B cell (primary cell): ENCODE results near the gene LRSAM1. TPM values are rescaled to one million over a fixed set of nuclear protein-coding genes. Genes with fewer than 3 reads are reported as not detected.

ENCODE experiments used
- ATAC-seq: fragments of 200-7000 bp; cut with Tn5 transposase; one replicate; pipeline ENCODE4 v1.10.0; 2021; ENCODE audit warnings: low read depth, mild to moderate bottlenecking, moderate number of reproducible peaks, moderate library complexity
- CTCF ChIA-PET: fragments of 350-600 bp; sonication (Branson Sonifier 250); formaldehyde crosslinking; loops from one replicate; lab custom pipeline; 2021; ENCODE audit warnings: antibody characterized with exemption, inconsistent platforms; lab: Charles Lee
- POLR2A ChIA-PET: fragments of 350-600 bp; sonication (Branson Sonifier 250); formaldehyde crosslinking; loops from one replicate; lab custom pipeline; 2021; ENCODE audit warnings: antibody characterized with exemption; lab: Charles Lee
- DNase-seq: peaks from one replicate; pipeline ENCODE4 v3.0.0; 2013
- H2AFZ ChIP-seq: 2 replicates; pipeline ENCODE4 v1.6.1; 2012; ENCODE audit warnings: mild to moderate bottlenecking, low read depth, low read length; ENCODE audit not compliant: insufficient read depth, poor library complexity, severe bottlenecking
- H3K27ac ChIP-seq, 2 donors: 1 replicate in 1 of 2; 2 replicates in 1 of 2; pipeline ENCODE4 v1.5.1; 2012 to 2013; ENCODE audit warnings: low read length in 2 of 2, mild to moderate bottlenecking in 2 of 2, moderate library complexity in 1 of 2
- H3K27me3 ChIP-seq, 4 experiments: fragments of 200-600 bp in 1 of 4; sonication (generic) in 1 of 4; replicated peaks in 1 of 4; 1 replicate in 2 of 4; 2 replicates in 2 of 4; pipeline versions ENCODE4 v1.6.1 to v1.7.0; 2013 to 2016; ENCODE audit warnings: low read length in 3 of 4, mild to moderate bottlenecking in 2 of 4, mixed read lengths in 1 of 4, moderate library complexity in 1 of 4; ENCODE audit not compliant: insufficient read depth in 4 of 4, control insufficient read depth in 3 of 4; ENCODE audit errors: control extremely low read depth in 1 of 4
- H3K36me3 ChIP-seq, 2 experiments: replicated peaks in 1 of 2; 1 replicate in 1 of 2; 2 replicates in 1 of 2; pipeline versions ENCODE4 v1.6.1 to v1.7.1; 2013; ENCODE audit warnings: low read length in 1 of 2; ENCODE audit not compliant: insufficient read depth in 2 of 2, control insufficient read depth in 1 of 2; ENCODE audit errors: control extremely low read depth in 1 of 2, extremely low read depth in 1 of 2
- H3K4me1 ChIP-seq, 2 donors: fragments of 200-600 bp in 1 of 2; sonication (generic) in 1 of 2; 1 replicate in 1 of 2; 2 replicates in 1 of 2; pipeline versions ENCODE4 v1.5.1 to v1.6.1; 2013 to 2017; ENCODE audit warnings: low read length in 2 of 2; ENCODE audit not compliant: control insufficient read depth in 2 of 2, insufficient read depth in 2 of 2
- H3K4me2 ChIP-seq: replicated peaks from 2 replicates; pipeline ENCODE3; 2012; ENCODE audit warnings: mild to moderate bottlenecking, low read depth, low read length; ENCODE audit not compliant: poor library complexity, severe bottlenecking
- H3K4me3 ChIP-seq, 5 experiments: fragments of 200-600 bp in 1 of 5; sonication (generic) in 1 of 5; 1 replicate in 3 of 5; 2 replicates in 2 of 5; pipeline versions ENCODE4 v1.5.1 to v1.7.0; 2011 to 2016; ENCODE audit warnings: low read length in 4 of 5, mild to moderate bottlenecking in 4 of 5, low read depth in 2 of 5, control low read depth in 1 of 5, moderate library complexity in 1 of 5; ENCODE audit not compliant: insufficient read depth in 1 of 5; ENCODE audit errors: control extremely low read depth in 1 of 5, extremely low read depth in 1 of 5
- H3K79me2 ChIP-seq: fragments of 200-600 bp; sonication (generic); one replicate; pipeline ENCODE4 v1.6.0; 2016; ENCODE audit warnings: low read length; ENCODE audit not compliant: control insufficient read depth, insufficient read depth
- H3K9ac ChIP-seq: fragments of 200-600 bp; sonication (generic); 2 replicates; pipeline ENCODE4 v1.6.1; 2017; ENCODE audit warnings: mild to moderate bottlenecking, low read length, moderate library complexity
- H3K9me3 ChIP-seq, 3 donors: one replicate each; pipeline versions ENCODE4 v1.6.1 to v1.7.1; 2013; ENCODE audit warnings: low read length in 2 of 3; ENCODE audit not compliant: control insufficient read depth in 2 of 3, insufficient read depth in 1 of 3; ENCODE audit errors: control extremely low read depth in 1 of 3
- H4K20me1 ChIP-seq: 2 replicates; pipeline ENCODE4 v1.6.0; 2012; ENCODE audit warnings: mild to moderate bottlenecking, low read length; ENCODE audit not compliant: insufficient read depth, control insufficient read depth, poor library complexity, severe bottlenecking
- H3K27ac Mint-ChIP-seq: one replicate; pipeline ENCODE4 v1.8.0; 2021; ENCODE audit warnings: mixed read lengths
- H3K27me3 Mint-ChIP-seq: one replicate; pipeline ENCODE4 v1.8.0; 2021; ENCODE audit warnings: mixed read lengths
- H3K4me1 Mint-ChIP-seq: one replicate; pipeline ENCODE4 v1.8.0; 2021; ENCODE audit warnings: mixed read lengths
- H3K4me3 Mint-ChIP-seq: one replicate; pipeline ENCODE4 v1.8.0; 2021; ENCODE audit warnings: mixed read lengths
- H3K9me3 Mint-ChIP-seq: one replicate; pipeline ENCODE4 v1.8.0; 2022; ENCODE audit warnings: mixed read lengths; ENCODE audit not compliant: insufficient read depth
- EZH2 ChIP-seq: IDR thresholded peaks from 2 replicates; pipeline ENCODE4 v1.6.1; 2012; ENCODE audit warnings: borderline replicate concordance, low read depth, mild to moderate bottlenecking, moderate library complexity, low read length; ENCODE audit not compliant: insufficient read depth, poor library complexity, severe bottlenecking
- WGBS: methylation state at CpG from one replicate; pipeline ENCODE4 v1.1.5; 2013; ENCODE audit warnings: missing lambda C conversion rate; ENCODE audit not compliant: insufficient coverage; 5-methylcytosine and 5-hydroxymethylcytosine counted together
- intact Hi-C: fragments of 100-400 bp; cut with micrococcal nuclease; formaldehyde crosslinking; loops from one replicate; pipeline ENCODE4 v1.10.0; 2022
- polyA plus RNA-seq: library from polyadenylated mRNA; depleted of rRNA; stranded (reverse); fragments of >200 nt; gene quantifications from 2 replicates; pipeline ENCODE4 v1.2.3, GENCODE V29; 2012
- total RNA-seq, 2 donors: library from RNA; stranded (reverse); fragments of 120-200 nt in 1 of 2; gene quantifications; 1 replicate in 1 of 2; 2 replicates in 1 of 2; pipeline versions ENCODE4 v1.2.3 to v1.2.4, GENCODE V29; 2013 to 2022
- TF ChIP-seq, protein P1 (sequence below): fragments of 200-600 bp; IDR thresholded peaks from one replicate; pipeline ENCODE4 v1.8.0; 2022; ENCODE audit warnings: antibody characterized with exemption, mild to moderate bottlenecking

The LRSAM1 gene
- total and polyA plus RNA-seq, 2 donors (not counting 1 experiment from before 2014, with no cell fraction given): 30.6 to 39.8 TPM

GRCh38 chr9:127444921-127445850 is 6.1 kb upstream of the LRSAM1 start:
- Histone ChIP-seq H3K36me3 (peaks cover 5 to 82% of the 10 kb centered on the region in 2 experiments), H3K27ac (peak overlapping the region in 1 of 2 donors; percentile 23), H2AFZ (no peak overlapping the region), H3K79me2 (peaks cover 7% of the 10 kb centered on the region), H4K20me1 (peaks cover 38% of the 10 kb centered on the region), H3K9ac (no peak overlapping the region), H3K4me2 (no peak overlapping the region), H3K9me3 (peaks cover 0 to 6% (median 0%) of the 10 kb centered on the region in 3 donors), H3K4me1 (peaks cover 11 to 14% of the 10 kb centered on the region in 2 donors), H3K4me3 (no peak overlapping the region), H3K27me3 (no peaks in the 10 kb centered on the region)
- no peak for DNase-seq
- intact Hi-C loops: no loop called here
- WGBS: 91% methylated on average over 11 of the region's 15 CpGs
- ChIA-PET CTCF (interaction anchor here (0.6 kb wide), 1 partner anchor 20 kb away, joined by 3 read pairs; the partner anchor contains the start of gene ZNF79), POLR2A (interaction anchor here (0.6 kb wide), 1 partner anchor 817 kb away, joined by 7 read pairs; no protein-coding TSS in a partner anchor)
- Mint-ChIP-seq H3K4me1 (peaks cover 26% of the 10 kb centered on the region), H3K27ac (no peak overlapping the region), H3K9me3 (no peaks in the 10 kb centered on the region), H3K4me3 (no peak overlapping the region), H3K27me3 (no peaks in the 10 kb centered on the region)
- TF ChIP-seq, protein P1, sequence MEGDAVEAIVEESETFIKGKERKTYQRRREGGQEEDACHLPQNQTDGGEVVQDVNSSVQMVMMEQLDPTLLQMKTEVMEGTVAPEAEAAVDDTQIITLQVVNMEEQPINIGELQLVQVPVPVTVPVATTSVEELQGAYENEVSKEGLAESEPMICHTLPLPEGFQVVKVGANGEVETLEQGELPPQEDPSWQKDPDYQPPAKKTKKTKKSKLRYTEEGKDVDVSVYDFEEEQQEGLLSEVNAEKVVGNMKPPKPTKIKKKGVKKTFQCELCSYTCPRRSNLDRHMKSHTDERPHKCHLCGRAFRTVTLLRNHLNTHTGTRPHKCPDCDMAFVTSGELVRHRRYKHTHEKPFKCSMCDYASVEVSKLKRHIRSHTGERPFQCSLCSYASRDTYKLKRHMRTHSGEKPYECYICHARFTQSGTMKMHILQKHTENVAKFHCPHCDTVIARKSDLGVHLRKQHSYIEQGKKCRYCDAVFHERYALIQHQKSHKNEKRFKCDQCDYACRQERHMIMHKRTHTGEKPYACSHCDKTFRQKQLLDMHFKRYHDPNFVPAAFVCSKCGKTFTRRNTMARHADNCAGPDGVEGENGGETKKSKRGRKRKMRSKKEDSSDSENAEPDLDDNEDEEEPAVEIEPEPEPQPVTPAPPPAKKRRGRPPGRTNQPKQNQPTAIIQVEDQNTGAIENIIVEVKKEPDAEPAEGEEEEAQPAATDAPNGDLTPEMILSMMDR: no peak
- TF ChIP-seq EZH2: no peak
- ATAC-seq: no peak
